ENCODE measurements around the gene CUL5. TPM values are rescaled to one million over a fixed set of nuclear protein-coding genes. Genes with fewer than 3 reads are reported as not detected.

CUL5 gene
- polyA plus RNA-seq, 2 of the 4 experiments (the other 2 are of a cell fraction) = 9.7 to 24.3 TPM

GRCh38 chr11:108035690-108036089 is 27.0 kb downstream of the CUL5 start (continued):
- TF ChIP-seq GATA3 (IDR thresholded peaks at IDR 0.05; ENCODE audit: borderline replicate concordance) (no peak), KDM1A (IDR thresholded peaks at IDR 0.05; ENCODE audit: low read depth) (no peak), PHF8 (IDR thresholded peaks at IDR 0.05; ENCODE audit: borderline replicate concordance, low read depth) (no peak), MAFK (IDR thresholded peaks at IDR 0.05; ENCODE audit: partially characterized antibody) (no peak), ESRRA (IDR thresholded peaks at IDR 0.05; ENCODE audit: borderline replicate concordance, low read length) (no peak), RNF2 (IDR thresholded peaks at IDR 0.05; ENCODE audit: borderline replicate concordance, low read depth) (no peak), KDM5A (IDR thresholded peaks at IDR 0.05) (no peak)

GRCh38 chr11:108037211-108037610 is 28.5 kb downstream of the CUL5 start:
- TF ChIP-seq POLR2A (IDR thresholded peaks at IDR 0.05; ENCODE audit: low read length) = no peak
- TF ChIP-seq, protein P1, sequence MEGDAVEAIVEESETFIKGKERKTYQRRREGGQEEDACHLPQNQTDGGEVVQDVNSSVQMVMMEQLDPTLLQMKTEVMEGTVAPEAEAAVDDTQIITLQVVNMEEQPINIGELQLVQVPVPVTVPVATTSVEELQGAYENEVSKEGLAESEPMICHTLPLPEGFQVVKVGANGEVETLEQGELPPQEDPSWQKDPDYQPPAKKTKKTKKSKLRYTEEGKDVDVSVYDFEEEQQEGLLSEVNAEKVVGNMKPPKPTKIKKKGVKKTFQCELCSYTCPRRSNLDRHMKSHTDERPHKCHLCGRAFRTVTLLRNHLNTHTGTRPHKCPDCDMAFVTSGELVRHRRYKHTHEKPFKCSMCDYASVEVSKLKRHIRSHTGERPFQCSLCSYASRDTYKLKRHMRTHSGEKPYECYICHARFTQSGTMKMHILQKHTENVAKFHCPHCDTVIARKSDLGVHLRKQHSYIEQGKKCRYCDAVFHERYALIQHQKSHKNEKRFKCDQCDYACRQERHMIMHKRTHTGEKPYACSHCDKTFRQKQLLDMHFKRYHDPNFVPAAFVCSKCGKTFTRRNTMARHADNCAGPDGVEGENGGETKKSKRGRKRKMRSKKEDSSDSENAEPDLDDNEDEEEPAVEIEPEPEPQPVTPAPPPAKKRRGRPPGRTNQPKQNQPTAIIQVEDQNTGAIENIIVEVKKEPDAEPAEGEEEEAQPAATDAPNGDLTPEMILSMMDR (IDR thresholded peaks at IDR 0.05) = no peak
- TF ChIP-seq, protein P2, sequence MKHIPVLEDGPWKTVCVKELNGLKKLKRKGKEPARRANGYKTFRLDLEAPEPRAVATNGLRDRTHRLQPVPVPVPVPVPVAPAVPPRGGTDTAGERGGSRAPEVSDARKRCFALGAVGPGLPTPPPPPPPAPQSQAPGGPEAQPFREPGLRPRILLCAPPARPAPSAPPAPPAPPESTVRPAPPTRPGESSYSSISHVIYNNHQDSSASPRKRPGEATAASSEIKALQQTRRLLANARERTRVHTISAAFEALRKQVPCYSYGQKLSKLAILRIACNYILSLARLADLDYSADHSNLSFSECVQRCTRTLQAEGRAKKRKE (CRISPR knock-in tag; IDR thresholded peaks at IDR 0.05; ENCODE audit: low read depth) = no peak
- no peak for TF ChIP-seq FOSL2 (IDR thresholded peaks at IDR 0.05)
- no peak for TF ChIP-seq FOSL2 (CRISPR knock-in tag; IDR thresholded peaks at IDR 0.05)
- TF ChIP-seq ZSCAN20 (CRISPR knock-in tag; IDR thresholded peaks at IDR 0.05) = no peak
- TF ChIP-seq JUNB (IDR thresholded peaks at IDR 0.05) = no peak
- no peak for TF ChIP-seq MAZ (IDR thresholded peaks at IDR 0.05; ENCODE audit: borderline replicate concordance, low read depth, low read length)
- no peak overlapping the region for H3K27ac ChIP-seq
- H3K9me3 ChIP-seq = no peaks in the 10 kb centered on the region
- ChIA-PET POLR2A (no interaction called here), CTCF (interaction anchor here (0.7 kb wide), 1 partner anchor 29 kb away, joined by 5 read pairs; the partner anchor contains the start of gene CUL5)
- WGBS (ENCODE audit: missing lambda C conversion rate) = 86% methylated on average over 2 of the region's 2 CpGs
- ATAC-seq = no peak
- no peaks in the 10 kb centered on the region for H3K4me1 ChIP-seq
- no peak overlapping the region for H3K4me3 ChIP-seq
- DNase-seq (ENCODE audit: low read depth in 1 of 2, low spot score in 1 of 2) = no peak
- FAIRE-seq = no peak
- no peak overlapping the region for H3K4me2 ChIP-seq

DNA sequence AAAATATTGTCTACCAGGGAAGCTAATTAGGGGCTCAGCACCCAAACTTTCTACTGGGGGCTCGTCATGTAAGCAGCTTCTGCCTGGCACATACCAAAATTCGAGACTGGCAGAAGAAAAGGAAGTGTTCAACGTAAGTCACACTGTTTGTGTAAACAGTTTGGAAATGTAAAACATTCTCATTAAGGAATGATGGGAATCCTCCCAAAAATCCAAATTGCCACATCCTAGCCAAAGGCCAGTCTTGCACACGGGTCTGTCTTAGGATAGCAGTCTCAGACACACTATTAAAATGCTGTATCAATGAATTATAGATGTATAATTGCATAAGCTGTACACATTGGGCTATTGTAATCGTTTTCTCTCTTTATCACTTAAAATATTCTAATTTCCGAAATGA is 28.9 kb downstream of the CUL5 start:
- Histone ChIP-seq H3K9me3 (no peaks in the 10 kb centered on the region), H3K27ac (no peak overlapping the region), H3K4me2 (no peak overlapping the region), H3K4me1 (no peaks in the 10 kb centered on the region), H3K4me3 (no peak overlapping the region)
- DNase-seq (ENCODE audit: low read depth in 1 of 2, low spot score in 1 of 2) (no peak), ATAC-seq (no peak), FAIRE-seq (no peak)
- WGBS (ENCODE audit: missing lambda C conversion rate) = 78% methylated on average over 6 of the region's 6 CpGs
- TF ChIP-seq JUN (IDR thresholded peaks at IDR 0.05) (no peak), JUNB (IDR thresholded peaks at IDR 0.05) (no peak), HDAC2 (IDR thresholded peaks at IDR 0.05) (no peak), NFE2L2 (conservative IDR thresholded peaks at IDR 0.05; ENCODE audit: low read length) (no peak), MAFK (IDR thresholded peaks at IDR 0.05; ENCODE audit: partially characterized antibody) (no peak), CBX2 (IDR thresholded peaks at IDR 0.05; ENCODE audit: borderline replicate concordance, low read depth) (no peak)
- TF ChIP-seq, protein P3, sequence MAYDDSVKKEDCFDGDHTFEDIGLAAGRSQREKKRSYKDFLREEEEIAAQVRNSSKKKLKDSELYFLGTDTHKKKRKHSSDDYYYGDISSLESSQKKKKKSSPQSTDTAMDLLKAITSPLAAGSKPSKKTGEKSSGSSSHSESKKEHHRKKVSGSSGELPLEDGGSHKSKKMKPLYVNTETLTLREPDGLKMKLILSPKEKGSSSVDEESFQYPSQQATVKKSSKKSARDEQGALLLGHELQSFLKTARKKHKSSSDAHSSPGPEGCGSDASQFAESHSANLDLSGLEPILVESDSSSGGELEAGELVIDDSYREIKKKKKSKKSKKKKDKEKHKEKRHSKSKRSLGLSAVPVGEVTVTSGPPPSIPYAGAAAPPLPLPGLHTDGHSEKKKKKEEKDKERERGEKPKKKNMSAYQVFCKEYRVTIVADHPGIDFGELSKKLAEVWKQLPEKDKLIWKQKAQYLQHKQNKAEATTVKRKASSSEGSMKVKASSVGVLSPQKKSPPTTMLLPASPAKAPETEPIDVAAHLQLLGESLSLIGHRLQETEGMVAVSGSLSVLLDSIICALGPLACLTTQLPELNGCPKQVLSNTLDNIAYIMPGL (CRISPR knock-in tag; IDR thresholded peaks at IDR 0.05; ENCODE audit: borderline replicate concordance) = no peak
- ChIA-PET CTCF (interaction anchor here (0.7 kb wide), 1 partner anchor 29 kb away, joined by 5 read pairs; the partner anchor contains the start of gene CUL5), POLR2A (no interaction called here)

Data from A549 (cell line).